Limb (tissue), 2 donors: ENCODE results near the gene PRICKLE1.

Experiments used
- DNase-seq, 2 donors: peaks; one replicate each; pipeline ENCODE4 v3.0.0-alpha.2; 2016; ENCODE audit errors: extremely low spot score in 2 of 2

The PRICKLE1 gene

DNA sequence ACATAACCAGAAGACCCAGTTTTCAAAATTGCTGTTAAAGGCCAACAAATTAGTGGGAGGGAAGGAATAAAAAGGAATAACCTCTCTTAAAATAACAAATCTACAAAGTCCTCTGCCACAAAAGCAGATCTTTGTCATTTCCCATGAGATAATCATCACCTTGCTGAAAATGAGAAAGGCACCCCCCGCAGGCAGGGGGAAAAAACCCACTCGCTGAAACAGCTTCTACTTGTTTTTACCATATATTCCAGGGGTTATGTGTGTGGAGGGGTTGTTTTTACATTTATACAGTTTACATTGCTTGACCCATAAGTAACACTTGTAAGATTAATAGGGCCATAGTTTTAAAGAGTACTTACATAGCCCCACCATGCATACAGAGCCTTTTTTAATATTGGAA lies 131.0 kb downstream of the PRICKLE1 start:
- no peak for DNase-seq

DNA sequence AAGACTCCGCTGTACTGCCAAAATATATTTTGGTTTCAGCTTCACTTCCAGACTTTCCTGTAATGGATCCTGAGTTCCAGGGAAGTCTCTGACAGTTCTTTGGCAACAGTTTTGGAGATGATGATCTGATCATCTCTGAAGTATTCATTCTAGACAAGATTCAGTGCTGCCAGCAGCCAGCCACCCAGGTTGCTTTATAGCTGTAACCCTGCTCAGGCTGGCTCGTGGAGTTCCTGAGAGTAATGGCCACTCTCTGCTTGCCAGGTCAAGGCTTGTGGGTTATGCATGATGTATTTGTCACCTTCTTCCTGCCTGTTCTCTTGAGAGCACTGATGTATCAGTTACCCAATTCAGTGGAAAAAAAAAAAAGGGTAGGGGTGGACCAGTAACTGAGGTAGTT lies 139.3 kb downstream of the PRICKLE1 start:
- DNase-seq = no peak

DNA sequence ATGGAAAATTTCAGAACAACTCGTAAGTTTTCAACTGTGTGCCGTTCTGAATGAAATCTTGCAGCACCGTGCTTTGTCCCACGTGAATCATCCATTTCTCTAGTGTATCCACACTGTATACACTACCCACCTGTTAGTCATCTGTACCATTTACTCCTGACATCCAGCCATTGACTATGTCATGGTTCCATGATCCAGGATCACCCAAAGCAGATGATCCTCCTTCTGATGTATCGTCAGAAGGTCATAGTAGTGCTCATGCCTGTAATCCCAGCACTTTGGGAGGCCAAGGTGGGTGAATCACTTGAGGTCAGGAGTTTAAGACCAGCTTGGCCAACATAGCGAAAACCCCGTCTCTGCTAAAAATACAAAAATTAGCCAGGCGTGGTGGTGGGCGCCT lies 140.7 kb downstream of the PRICKLE1 start:
- DNase-seq = no peak

DNA sequence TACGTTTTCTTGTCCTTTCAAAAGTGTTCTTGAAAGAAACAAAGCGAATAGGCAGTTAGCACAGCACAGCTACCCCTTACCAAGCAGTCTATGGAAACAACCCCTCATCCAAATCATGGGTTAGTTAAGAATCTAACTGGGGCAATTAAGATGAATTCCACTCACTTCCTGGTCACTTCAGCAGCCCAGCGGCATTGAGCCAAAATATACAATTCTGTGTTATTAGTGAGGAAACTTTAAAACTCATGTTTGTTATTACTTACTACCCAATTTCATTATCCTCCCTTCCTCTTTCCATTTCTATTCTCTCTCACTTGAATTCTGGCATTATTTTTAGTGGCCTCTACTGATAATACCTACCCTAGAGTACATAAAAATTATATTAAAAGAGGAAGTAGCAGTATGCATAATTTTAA lies 142.2 kb downstream of the PRICKLE1 start:
- DNase-seq = no peak

- no peak for DNase-seq
Measured at GRCh38 chr12:42446761-42447160, 142.8 kb downstream of the PRICKLE1 start.

- DNase-seq = no peak
Measured at GRCh38 chr12:42445891-42446290, 143.7 kb downstream of the PRICKLE1 start.

DNA sequence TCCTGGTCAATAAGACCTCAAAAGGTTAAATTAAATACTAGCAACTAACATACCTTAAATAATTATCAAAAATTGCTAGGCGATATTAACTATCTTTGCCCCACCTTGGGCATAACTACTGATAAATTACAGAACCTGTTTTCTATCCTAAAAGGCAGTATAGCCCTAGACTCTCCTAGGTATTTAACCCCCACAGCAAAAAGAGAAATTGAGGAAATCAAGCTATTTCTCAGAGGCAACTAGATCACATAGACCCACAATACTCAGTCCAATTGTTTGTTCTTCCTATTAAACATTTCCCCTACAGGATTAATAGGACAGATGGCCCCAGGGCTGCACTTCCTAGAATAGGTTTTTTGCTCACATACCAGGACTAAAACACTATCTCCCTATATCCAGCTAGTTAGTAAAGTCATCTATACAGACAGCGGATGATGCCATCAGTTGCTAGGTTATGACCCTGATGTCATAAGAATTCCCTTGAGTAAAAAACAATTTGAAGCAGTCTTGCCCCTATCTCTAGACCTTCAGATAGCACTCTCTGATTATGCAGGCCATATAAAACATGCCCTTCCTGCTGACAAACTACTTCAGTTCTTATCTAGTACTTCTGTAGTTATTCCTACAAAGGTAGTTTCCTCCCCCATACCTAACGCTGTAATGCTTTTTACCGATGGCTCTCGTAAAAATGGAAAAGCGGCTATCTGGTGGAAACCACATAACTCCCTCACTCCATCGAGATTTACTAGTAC lies 145.2 kb downstream of the PRICKLE1 start:
- no peak for DNase-seq

DNA sequence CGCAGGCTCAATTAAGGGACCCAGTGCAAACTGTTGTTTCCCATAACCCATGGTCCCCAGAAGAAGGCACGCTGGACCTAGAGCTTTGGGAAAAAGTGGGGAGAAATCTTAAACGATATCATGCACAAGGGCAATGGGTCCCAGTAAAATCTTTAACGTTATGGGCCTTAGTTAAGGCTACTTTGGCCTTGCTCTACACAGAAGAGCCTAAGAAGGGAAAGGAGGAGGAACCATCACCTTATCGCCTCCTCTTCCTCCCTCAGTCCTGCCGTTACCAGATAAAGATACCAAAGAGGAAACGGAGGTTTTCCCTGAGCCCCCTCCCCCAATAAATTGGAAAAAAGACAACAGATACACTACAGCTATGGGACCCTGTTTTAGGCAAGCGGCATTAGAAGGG lies 146.7 kb downstream of the PRICKLE1 start:
- no peak for DNase-seq

- no peak for DNase-seq
Measured at GRCh38 chr12:42442311-42442759, 147.2 kb downstream of the PRICKLE1 start.

GRCh38 chr12:42440608-42441007 lies 148.9 kb downstream of the PRICKLE1 start:
- DNase-seq = no peak

DNA sequence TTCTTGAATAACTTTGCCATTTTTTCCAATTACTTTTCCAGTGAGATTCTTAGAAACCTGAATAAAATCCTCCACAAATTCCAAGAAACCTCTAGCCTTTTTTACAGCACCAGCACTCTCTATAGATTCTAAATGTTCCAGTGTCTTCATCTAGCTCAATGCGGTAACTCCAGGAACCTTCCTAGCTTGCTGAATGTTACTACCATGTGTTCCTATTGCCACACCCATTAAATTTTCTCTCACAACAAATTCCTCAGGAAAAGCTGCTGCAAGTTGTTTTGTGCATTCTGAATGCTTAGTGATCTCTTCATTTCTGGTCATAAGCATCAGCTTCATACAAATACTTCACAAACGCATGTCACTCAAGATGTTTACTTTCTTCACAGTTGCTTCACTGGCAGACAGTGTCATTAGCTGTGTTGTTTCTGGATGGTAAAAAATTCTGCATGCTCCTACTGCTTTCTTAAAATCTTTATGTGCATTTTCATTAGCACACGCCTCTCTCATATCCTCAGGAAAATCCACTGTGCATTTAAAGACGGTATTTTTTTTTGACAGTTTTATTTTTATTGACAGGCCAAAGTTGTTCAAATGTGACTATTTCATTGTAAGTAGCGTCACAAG lies 156.9 kb downstream of the PRICKLE1 start:
- DNase-seq = no peak

GRCh38 chr12:42428850-42429249 lies 160.7 kb downstream of the PRICKLE1 start:
- DNase-seq = no peak

DNA sequence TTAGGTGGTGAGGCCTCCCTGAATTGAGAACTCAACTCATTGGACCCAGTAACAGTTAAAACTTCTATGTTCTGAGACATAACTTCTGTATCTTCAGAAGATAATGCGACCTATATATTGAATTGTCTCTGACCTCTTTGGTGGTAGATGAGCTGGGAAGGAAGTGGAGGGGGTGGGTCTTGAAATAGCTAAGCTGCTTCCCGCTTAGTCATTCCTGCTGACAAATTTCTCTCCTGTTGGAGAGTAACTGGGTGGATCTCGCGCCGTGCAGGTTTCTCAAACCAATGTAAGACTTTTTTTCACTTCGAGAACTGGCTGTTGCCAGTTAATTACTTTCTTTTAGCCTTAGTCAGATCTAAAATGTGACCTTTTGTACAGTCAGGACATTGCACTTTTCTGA lies 162.8 kb downstream of the PRICKLE1 start:
- no peak for DNase-seq

GRCh38 chr12:42422785-42423184 lies 166.8 kb downstream of the PRICKLE1 start:
- DNase-seq = no peak

GRCh38 chr12:42421844-42422779 lies 167.4 kb downstream of the PRICKLE1 start:
- peak in 1 of 2 donors; percentile 18 for DNase-seq

- no peak for DNase-seq
Measured at GRCh38 chr12:42420395-42420794, 169.2 kb downstream of the PRICKLE1 start.

GRCh38 chr12:42410340-42410739 lies 179.2 kb downstream of the PRICKLE1 start:
- DNase-seq = no peak

DNA sequence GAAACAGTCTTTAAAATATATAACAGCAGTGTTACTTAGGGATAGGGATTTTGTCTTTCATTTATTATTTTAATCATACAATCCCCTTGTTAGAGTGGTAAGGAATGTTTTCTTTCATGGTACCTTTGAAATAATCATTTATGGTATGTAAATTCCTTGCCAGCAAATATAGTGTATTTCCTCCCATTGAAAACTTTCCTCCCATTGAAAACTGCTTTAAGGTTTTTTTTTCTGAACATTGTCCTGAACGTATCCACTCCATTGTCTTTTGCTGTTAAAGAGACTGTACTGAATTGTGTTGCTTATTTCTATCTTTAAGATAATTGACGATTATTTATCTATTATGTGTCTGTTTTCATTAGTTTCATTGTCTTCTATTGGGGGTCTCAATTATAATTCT lies 180.1 kb downstream of the PRICKLE1 start:
- DNase-seq = no peak

GRCh38 chr12:42407306-42407705 lies 182.2 kb downstream of the PRICKLE1 start:
- no peak for DNase-seq
